PFSK-1 (cell line): ENCODE measurements around the gene LRRC27.

Experiments used
- FOXP2 ChIP-seq: optimal IDR thresholded peaks from 2 replicates; pipeline ENCODE3; 2011; ENCODE audit warnings: borderline replicate concordance, control low read depth, inconsistent platforms; ENCODE audit not compliant: insufficient read depth; ENCODE audit errors: extremely low read length, extremely low read depth
- POLR2AphosphoS5 ChIP-seq: IDR thresholded peaks from 2 replicates; pipeline ENCODE4 v1.6.1; 2012; ENCODE audit warnings: low read depth, mild to moderate bottlenecking, control low read depth, low read length, moderate library complexity
- REST ChIP-seq, 2 experiments: IDR thresholded peaks; 2 replicates each; pipeline versions ENCODE4 v1.6.1 to v1.8.0; 2011 to 2012; ENCODE audit warnings: low read depth in 2 of 2, low read length in 2 of 2, control low read depth in 1 of 2, inconsistent platforms in 1 of 2, mild to moderate bottlenecking in 1 of 2, moderate library complexity in 1 of 2; ENCODE audit not compliant: insufficient read depth in 1 of 2
- SIN3A ChIP-seq: IDR thresholded peaks from 2 replicates; pipeline ENCODE4 v1.6.1; 2012; ENCODE audit warnings: mild to moderate bottlenecking, low read length, moderate library complexity, borderline replicate concordance; ENCODE audit not compliant: insufficient read depth
- TAF1 ChIP-seq: IDR thresholded peaks from 2 replicates; pipeline ENCODE4 v1.6.1; 2012; ENCODE audit warnings: low read length, control low read depth, borderline replicate concordance; ENCODE audit not compliant: insufficient read depth

Gene LRRC27

GRCh38 chr10:132341017-132341416 is 9.0 kb downstream of the LRRC27 start:
- TF ChIP-seq POLR2AphosphoS5: no peak
- TF ChIP-seq REST (IDR thresholded peaks at IDR 0.05; ENCODE audit: insufficient read depth in 1 of 2, low read depth in 2 of 2, low read length in 2 of 2): no peak
- no peak for TF ChIP-seq TAF1
- no peak for TF ChIP-seq SIN3A
- TF ChIP-seq FOXP2: no peak

GRCh38 chr10:132341781-132342180 is 9.8 kb downstream of the LRRC27 start:
- no peak for TF ChIP-seq POLR2AphosphoS5
- TF ChIP-seq TAF1: no peak
- TF ChIP-seq REST (IDR thresholded peaks at IDR 0.05; ENCODE audit: insufficient read depth in 1 of 2, low read depth in 2 of 2, low read length in 2 of 2): no peak

DNA sequence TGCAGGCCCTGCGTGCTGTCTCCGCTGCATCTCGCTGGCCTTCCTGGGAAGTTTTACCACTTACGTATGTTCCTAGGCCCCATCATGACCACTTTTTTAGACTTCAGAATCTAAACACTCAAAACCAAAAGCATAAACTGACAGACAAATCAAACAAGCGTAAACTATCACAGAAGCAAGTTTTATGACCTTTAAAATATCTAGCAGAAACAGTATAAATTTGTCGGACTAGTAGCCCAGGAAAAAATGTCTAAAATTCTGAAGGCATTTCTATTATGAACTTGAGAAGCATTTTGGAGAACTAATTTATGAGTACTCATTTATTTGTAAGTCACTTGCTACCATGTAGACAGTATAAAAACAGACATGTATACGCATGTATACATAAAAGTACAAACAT is 10.6 kb downstream of the LRRC27 start:
- no peak for TF ChIP-seq REST (IDR thresholded peaks at IDR 0.05; ENCODE audit: insufficient read depth in 1 of 2, low read depth in 2 of 2, low read length in 2 of 2)
- no peak for TF ChIP-seq SIN3A
- no peak for TF ChIP-seq POLR2AphosphoS5
- no peak for TF ChIP-seq TAF1
- no peak for TF ChIP-seq FOXP2

- TF ChIP-seq POLR2AphosphoS5 (no peak), TAF1 (no peak), REST (IDR thresholded peaks at IDR 0.05; ENCODE audit: insufficient read depth in 1 of 2, low read depth in 2 of 2, low read length in 2 of 2) (no peak), SIN3A (no peak)
Measured at GRCh38 chr10:132344386-132344785, 12.4 kb downstream of the LRRC27 start.

GRCh38 chr10:132345345-132345744 is 13.4 kb downstream of the LRRC27 start:
- TF ChIP-seq FOXP2 (no peak), SIN3A (no peak), TAF1 (no peak), POLR2AphosphoS5 (no peak), REST (IDR thresholded peaks at IDR 0.05; ENCODE audit: insufficient read depth in 1 of 2, low read depth in 2 of 2, low read length in 2 of 2) (no peak)
